NCI-H2196 (cell line): ENCODE measurements around the gene SLC16A8.
"Not testable (repeated sequence)": the region's sequence is repeated elsewhere in the genome, so short reads cannot be mapped to it uniquely, and the experiment has no call there.

Experiments
- DNase-seq: peaks from one replicate; lab custom pipeline; 2025; ENCODE audit not compliant: unreplicated experiment; lab: John Stamatoyannopoulos, UW

SLC16A8 gene

GRCh38 chr22:38051261-38051660 is 32.7 kb downstream of the SLC16A8 start:
- no peak for DNase-seq

DNA sequence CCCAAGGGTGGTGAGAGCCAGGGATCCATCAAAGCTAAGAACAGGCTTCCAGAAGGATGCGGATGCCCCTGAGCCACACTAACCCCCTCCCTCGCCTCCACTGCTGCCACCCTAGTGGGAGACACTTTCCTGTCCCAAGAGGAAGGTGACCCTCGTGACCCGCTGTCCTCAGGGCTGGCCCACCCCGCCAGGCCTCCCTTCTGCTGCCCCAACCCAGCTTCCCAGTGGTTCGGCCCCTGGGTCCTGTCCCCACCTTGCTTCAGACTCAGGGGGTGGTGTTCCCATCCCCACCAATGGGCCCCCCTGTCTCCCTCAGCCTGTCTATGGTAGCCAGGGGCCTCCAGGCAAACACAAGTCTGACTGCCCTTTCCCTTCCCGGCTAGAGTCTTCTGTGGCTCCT is 33.3 kb downstream of the SLC16A8 start:
- no peak for DNase-seq

DNA sequence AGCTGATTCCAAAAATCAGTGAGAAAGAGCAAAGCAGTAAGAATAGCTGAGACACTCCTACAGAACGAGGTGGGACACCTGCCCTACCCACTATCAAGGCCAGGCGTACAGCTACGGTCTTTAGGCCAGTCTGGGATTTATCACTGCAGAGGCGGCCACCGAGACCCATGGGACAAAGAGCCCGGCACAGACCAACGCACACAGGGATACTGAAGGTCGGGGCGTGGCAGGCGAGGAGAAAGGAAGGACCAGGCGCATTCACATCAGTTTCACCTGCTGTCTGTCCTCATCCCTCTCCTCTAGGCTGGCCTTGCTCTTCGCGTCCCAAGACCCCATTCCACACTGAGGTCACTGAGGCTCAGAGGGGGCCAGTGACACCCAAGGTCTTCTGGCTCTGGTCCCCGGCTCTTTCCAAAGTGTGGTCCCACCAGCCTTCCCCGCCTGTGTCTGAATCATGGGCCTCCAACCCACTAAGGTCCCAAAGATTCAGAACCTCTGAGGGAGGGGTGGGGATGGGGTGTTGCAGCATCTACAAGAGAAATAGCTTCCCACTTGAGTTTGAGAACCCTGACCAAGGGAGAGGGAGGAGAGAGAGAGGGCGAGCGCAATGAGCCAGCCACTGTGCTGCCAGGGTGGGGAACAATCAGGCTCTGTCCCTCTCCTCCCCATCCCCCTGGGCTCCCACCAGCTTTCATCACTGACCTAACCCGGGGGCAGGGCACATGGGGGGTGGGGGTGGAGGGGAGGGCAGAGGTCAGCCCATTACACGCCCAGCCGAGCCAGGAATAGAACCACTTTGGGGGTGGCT is 34.0 kb downstream of the SLC16A8 start:
- no peak for DNase-seq

DNA sequence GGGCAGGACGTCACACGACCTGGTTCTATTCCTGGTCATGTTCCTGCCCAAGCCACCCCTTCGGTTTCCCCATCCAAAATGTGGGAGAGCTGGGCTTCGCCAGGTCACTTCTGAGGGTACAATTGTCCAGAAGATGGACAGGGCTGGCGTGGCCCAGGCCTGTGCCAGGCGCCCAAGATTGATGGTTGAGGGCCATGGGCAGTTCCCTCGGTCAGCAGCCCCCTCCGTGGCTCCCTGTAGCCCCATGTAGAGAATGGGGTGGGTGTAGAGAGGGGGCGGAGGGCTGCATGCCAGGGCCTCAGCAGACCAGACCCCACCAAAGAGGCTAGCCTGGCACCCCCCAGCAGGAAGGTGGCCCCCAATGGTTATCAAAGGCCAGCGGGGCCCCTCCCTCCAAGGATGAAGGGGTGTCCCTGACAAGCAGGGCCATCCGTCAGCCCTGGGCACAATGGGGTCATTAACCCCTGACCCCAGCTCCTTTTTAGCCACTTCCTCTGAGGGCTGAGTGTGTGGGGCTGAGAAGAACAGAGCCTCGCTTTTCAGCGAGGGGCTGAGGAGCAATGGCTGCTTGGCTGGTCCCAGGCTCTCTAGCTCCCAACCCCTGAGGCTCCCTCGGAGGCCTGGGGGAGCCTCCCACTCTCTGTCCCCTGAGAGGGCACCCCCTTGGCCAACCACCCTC is 37.8 kb downstream of the SLC16A8 start:
- no peak for DNase-seq

GRCh38 chr22:38043151-38044039 is 40.6 kb downstream of the SLC16A8 start:
- no peak for DNase-seq

GRCh38 chr22:38042488-38042790 is 41.5 kb downstream of the SLC16A8 start:
- DNase-seq, result no peak

- DNase-seq, result no peak
Observed at GRCh38 chr22:38041760-38042487, 42.1 kb downstream of the SLC16A8 start.

DNA sequence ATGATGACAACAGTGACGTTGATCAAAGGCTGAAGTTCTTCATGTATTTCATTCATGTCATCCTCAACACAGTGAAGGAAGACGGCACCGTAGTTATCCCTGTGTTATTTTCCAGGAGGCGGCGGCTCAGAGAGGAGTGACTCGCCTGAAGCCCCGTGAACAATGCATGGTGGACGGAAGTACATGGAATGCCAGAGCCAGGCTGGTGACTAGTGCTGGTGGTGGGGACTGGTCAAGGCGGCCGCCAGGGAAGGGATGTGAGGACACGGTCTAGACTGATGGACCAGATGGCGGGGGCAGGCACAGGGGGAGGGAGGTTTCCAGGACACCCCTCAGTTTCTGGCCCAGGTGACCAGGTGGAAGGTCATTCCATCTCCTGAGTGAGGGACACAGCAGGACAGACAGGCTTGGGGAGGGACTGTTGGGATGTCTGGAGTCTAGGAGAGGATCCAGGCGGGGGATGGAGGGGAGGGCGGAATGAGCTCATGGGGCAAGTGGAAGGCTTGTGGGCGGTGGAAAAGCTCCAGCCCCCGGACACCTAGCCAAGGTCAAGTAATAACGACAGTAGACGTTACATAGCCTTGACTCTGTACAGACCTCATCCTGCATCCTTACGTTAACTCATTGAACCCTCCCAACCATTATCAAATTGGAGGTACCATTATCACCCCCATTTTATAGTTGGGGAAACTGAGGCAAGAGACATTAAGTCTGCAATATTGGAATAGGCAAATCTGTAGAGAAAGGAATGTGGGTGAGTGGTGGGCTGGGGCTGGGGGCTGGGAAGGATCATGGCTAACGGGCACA is 42.8 kb downstream of the SLC16A8 start:
- no peak for DNase-seq

GRCh38 chr22:38038890-38039812 is 44.8 kb downstream of the SLC16A8 start:
- DNase-seq, result no peak

GRCh38 chr22:38038426-38038825 is 45.6 kb downstream of the SLC16A8 start:
- no peak for DNase-seq

DNA sequence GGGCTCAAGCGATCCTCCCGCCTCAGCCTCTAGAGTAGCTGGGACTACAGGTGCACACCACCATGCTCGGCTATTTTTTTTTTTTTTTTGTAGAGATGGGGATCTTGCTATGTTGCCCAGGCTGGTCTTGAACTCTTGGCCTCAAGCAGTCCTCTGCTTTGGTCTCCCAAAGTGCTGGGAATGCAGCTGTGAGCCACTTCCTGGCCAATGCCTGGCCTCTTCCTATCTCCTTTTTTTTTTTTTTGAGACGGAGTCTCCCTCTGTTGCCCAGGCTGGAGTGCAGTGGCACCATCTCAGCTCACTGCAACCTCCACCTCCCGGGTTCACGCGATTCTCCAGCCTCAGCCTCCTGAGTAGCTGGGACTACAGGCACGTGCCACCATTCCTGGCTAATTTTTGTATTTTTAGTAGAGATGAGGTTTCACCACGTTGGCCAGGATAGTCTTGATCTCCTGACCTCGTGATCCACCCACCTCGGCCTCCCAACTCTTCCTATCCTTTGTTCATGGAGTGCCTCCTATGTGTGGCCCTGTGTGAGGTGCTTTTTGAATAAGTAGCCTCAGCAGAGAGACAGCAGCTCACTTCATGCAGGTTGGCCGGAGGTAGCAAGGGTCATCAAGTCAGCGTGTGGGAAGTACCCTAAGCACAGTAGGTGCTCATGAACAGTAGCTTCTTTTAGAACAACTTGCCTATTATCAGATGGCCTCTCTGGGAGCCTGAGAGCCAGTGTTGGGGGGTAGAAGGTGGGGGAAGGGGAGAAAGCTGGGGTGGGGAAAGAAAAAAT is 46.4 kb downstream of the SLC16A8 start:
- not testable (repeated sequence) for DNase-seq

GRCh38 chr22:38036392-38037062 is 47.5 kb downstream of the SLC16A8 start:
- no peak for DNase-seq

GRCh38 chr22:38035530-38035885 is 48.5 kb downstream of the SLC16A8 start:
- DNase-seq, result no peak

DNA sequence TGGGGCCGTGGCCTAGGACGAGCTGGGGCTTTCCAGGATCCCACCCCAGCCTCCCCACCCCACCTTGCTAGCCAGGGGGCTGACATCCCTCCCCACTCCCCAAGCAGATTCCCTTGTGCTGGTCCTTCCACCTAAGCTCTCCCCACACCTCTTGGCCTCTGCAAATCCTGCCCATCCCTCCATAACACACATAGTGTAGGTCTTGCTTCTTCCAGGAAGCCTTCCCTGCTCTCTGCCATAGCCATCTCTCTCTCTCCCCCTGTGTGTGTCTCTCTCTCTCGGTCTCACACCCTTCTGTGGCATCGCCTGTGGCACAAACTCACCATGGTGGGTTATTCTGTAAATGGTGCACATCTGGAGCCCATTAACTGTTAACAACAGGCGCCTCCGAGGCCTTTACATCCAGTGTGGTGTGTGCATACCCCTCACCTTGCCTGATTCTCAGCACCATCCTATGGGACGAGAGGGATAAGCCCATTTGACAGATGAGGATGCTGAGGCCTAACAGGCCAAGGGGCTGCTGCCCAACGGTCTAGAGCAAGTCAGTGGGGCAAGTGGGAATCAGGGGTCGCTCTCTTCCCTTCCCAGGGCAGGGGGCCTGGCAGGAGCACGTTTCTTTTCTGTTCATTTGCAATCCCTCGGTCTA is 49.0 kb downstream of the SLC16A8 start:
- DNase-seq, result no peak

DNA sequence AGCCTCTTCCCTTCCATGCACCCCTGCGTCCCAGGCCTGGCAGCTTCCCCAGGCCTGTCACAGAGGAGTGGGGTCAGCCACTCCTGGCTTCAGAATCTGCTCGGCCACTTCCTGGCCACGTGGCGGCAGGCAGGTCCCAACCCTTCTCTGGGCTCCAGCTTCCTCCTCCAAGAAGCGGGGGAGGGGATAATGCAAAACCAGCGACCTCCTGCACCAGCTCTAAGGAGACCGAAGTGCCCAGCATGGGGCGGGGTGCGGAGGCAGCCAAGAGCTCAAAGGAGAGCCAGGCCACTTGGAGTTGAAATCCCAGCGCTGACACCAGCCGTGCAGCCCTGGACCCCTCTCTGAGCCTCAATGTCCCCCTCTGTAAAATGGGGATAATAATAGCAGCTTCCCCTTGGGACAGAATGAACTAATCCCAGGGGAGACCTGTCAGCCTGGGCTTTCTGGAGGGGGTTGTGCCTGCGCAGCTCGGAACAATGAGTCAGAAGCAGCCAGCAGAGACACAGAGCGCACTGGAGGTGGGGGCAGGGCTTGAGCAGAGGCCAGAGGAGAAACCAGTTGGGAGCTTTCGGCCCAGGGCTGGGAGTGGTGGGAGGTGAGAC is 49.6 kb downstream of the SLC16A8 start:
- DNase-seq, result no peak

GRCh38 chr22:38033522-38034277 is 50.3 kb downstream of the SLC16A8 start:
- DNase-seq, result no peak
